H9 (cell line): Measurements from ENCODE around the gene STAU1. TPM values are rescaled to one million over a fixed set of nuclear protein-coding genes. Genes with fewer than 3 reads are reported as not detected.

ENCODE experiments used
- DNase-seq: peaks from one replicate; pipeline ENCODE4 v3.0.0-alpha.2; 2017
- H2AFZ ChIP-seq: one replicate; pipeline ENCODE4 v1.6.1; 2013; ENCODE audit warnings: mild to moderate bottlenecking, low read length, control low read depth, moderate library complexity
- H2AK5ac ChIP-seq: 2 replicates; pipeline ENCODE4 v1.6.1; 2013; ENCODE audit warnings: low read length, control low read depth, mixed read lengths; ENCODE audit not compliant: insufficient read length
- H2BK120ac ChIP-seq: one replicate; pipeline ENCODE4 v1.6.1; 2013; ENCODE audit warnings: low read depth, mild to moderate bottlenecking, low read length, control low read depth, inconsistent platforms; ENCODE audit not compliant: poor library complexity, severe bottlenecking
- H2BK12ac ChIP-seq: 2 replicates; pipeline ENCODE4 v1.6.1; 2013; ENCODE audit warnings: low read length, control low read depth, mixed read lengths, low read depth; ENCODE audit not compliant: insufficient read length
- H2BK15ac ChIP-seq: 2 replicates; pipeline ENCODE4 v1.6.1; 2013; ENCODE audit warnings: low read depth, low read length, control low read depth
- H2BK20ac ChIP-seq: one replicate; pipeline ENCODE4 v1.6.1; 2013; ENCODE audit warnings: low read depth, mild to moderate bottlenecking, low read length, control low read depth, inconsistent platforms; ENCODE audit not compliant: poor library complexity, severe bottlenecking
- H2BK5ac ChIP-seq: 2 replicates; pipeline ENCODE4 v1.6.1; 2013; ENCODE audit warnings: low read length, control low read depth, mixed read lengths; ENCODE audit not compliant: insufficient read length
- H3K14ac ChIP-seq: 2 replicates; pipeline ENCODE4 v1.6.1; 2013; ENCODE audit warnings: low read length, control low read depth; ENCODE audit not compliant: insufficient read depth
- H3K18ac ChIP-seq: 2 replicates; pipeline ENCODE4 v1.6.1; 2013; ENCODE audit warnings: low read depth, mild to moderate bottlenecking, mixed read lengths, low read length, control low read depth; ENCODE audit not compliant: insufficient read length
- H3K23ac ChIP-seq: 2 replicates; pipeline ENCODE4 v1.6.1; 2013; ENCODE audit warnings: low read length, control low read depth, mixed read lengths, low read depth; ENCODE audit not compliant: insufficient read length
- H3K23me2 ChIP-seq: 2 replicates; pipeline ENCODE4 v1.6.1; 2013; ENCODE audit warnings: low read depth, mild to moderate bottlenecking, mixed read lengths, low read length, control low read depth; ENCODE audit not compliant: insufficient read length, poor library complexity, severe bottlenecking
- H3K27ac ChIP-seq: 2 replicates; pipeline ENCODE4 v1.5.1; 2013; ENCODE audit warnings: low read length, control low read depth, mixed read lengths, low read depth; ENCODE audit not compliant: insufficient read length
- H3K27me3 ChIP-seq: 2 replicates; pipeline ENCODE4 v1.6.1; 2013; ENCODE audit warnings: low read length, control low read depth, inconsistent platforms; ENCODE audit not compliant: insufficient read depth
- H3K4ac ChIP-seq: 2 replicates; pipeline ENCODE4 v1.6.1; 2013; ENCODE audit warnings: low read depth, mild to moderate bottlenecking, control low read depth, inconsistent platforms, low read length, moderate library complexity
- H3K4me1 ChIP-seq: 2 replicates; pipeline ENCODE4 v1.6.1; 2013; ENCODE audit warnings: low read length, control low read depth, inconsistent platforms; ENCODE audit not compliant: insufficient read depth
- H3K4me2 ChIP-seq: 2 replicates; pipeline ENCODE4 v1.6.1; 2013; ENCODE audit warnings: low read length, control low read depth, mixed read lengths; ENCODE audit not compliant: insufficient read length, insufficient read depth
- H3K56ac ChIP-seq: 2 replicates; pipeline ENCODE4 v1.6.1; 2013; ENCODE audit warnings: low read depth, mild to moderate bottlenecking, mixed read lengths, low read length, control low read depth; ENCODE audit not compliant: insufficient read length
- H3K79me1 ChIP-seq: 2 replicates; pipeline ENCODE4 v1.6.1; 2013; ENCODE audit warnings: low read depth, mild to moderate bottlenecking, moderate library complexity, low read length, control low read depth, inconsistent platforms; ENCODE audit not compliant: insufficient read depth, poor library complexity, severe bottlenecking
- H3K79me2 ChIP-seq: 2 replicates; pipeline ENCODE4 v1.6.1; 2013; ENCODE audit warnings: low read length, control low read depth, inconsistent platforms; ENCODE audit not compliant: insufficient read depth
- H3K9ac ChIP-seq: 2 replicates; pipeline ENCODE4 v1.6.1; 2013; ENCODE audit warnings: low read length, control low read depth, mixed read lengths; ENCODE audit not compliant: insufficient read length; ENCODE audit errors: extremely low read depth
- H3K9me3 ChIP-seq: one replicate; pipeline ENCODE4 v1.6.1; 2013; ENCODE audit warnings: low read depth, low read length, inconsistent platforms; ENCODE audit not compliant: control insufficient read depth
- H3T11ph ChIP-seq: one replicate; pipeline ENCODE4 v1.6.1; 2013; ENCODE audit warnings: mild to moderate bottlenecking, low read length, control low read depth, inconsistent platforms
- H4K20me1 ChIP-seq: one replicate; pipeline ENCODE4 v1.6.1; 2013; ENCODE audit not compliant: control insufficient read depth, insufficient read length, insufficient read depth
- H4K5ac ChIP-seq: 2 replicates; pipeline ENCODE4 v1.6.1; 2013; ENCODE audit warnings: low read depth, mild to moderate bottlenecking, mixed read lengths, low read length, control low read depth; ENCODE audit not compliant: insufficient read length
- H4K8ac ChIP-seq: replicated peaks from 2 replicates; pipeline ENCODE4 v1.6.1; 2013; ENCODE audit warnings: low read length, control low read depth, mixed read lengths, low read depth; ENCODE audit not compliant: insufficient read length
- H4K91ac ChIP-seq: 2 replicates; pipeline ENCODE4 v1.6.1; 2013; ENCODE audit warnings: low read depth, mild to moderate bottlenecking, moderate library complexity, mixed read lengths, low read length, control low read depth; ENCODE audit not compliant: insufficient read length
- H3K27ac Mint-ChIP-seq, 3 experiments: 2 replicates in 2 of 3; 3 replicates in 1 of 3; pipeline ENCODE4 v1.8.0; 2020 to 2021; ENCODE audit warnings: mixed read lengths in 3 of 3, mild to moderate bottlenecking in 1 of 3, moderate library complexity in 1 of 3
- H3K27me3 Mint-ChIP-seq: 2 replicates; pipeline ENCODE4 v1.8.0; 2021; ENCODE audit warnings: low read depth, mild to moderate bottlenecking, moderate library complexity, mixed read lengths
- H3K36me3 Mint-ChIP-seq, 3 experiments: 2 replicates in 2 of 3; 3 replicates in 1 of 3; pipeline ENCODE4 v1.8.0; 2020 to 2021; ENCODE audit warnings: low read depth in 3 of 3, mixed read lengths in 3 of 3; ENCODE audit not compliant: insufficient read depth in 1 of 3
- H3K4me1 Mint-ChIP-seq, 2 experiments: 2 replicates each; pipeline ENCODE4 v1.8.0; 2020; ENCODE audit warnings: mixed read lengths in 2 of 2
- H3K4me3 Mint-ChIP-seq, 2 experiments: 2 replicates in 1 of 2; 3 replicates in 1 of 2; pipeline ENCODE4 v1.8.0; 2020 to 2021; ENCODE audit warnings: mild to moderate bottlenecking in 2 of 2, mixed read lengths in 2 of 2, moderate library complexity in 1 of 2
- H3K9me3 Mint-ChIP-seq, 2 experiments: 2 replicates in 1 of 2; 3 replicates in 1 of 2; pipeline ENCODE4 v1.8.0; 2020; ENCODE audit warnings: mild to moderate bottlenecking in 2 of 2, mixed read lengths in 2 of 2, moderate library complexity in 1 of 2
- CTCF ChIP-seq: fragments of 200-600 bp; sonication (generic); conservative IDR thresholded peaks from 3 replicates; pipeline ENCODE4 v1.8.0; 2021; ENCODE audit warnings: antibody characterized with exemption, mild to moderate bottlenecking
- WGBS: extraction: QIAGEN DNeasy Blood & Tissue Kit; methylation state at CpG from one replicate; pipeline ENCODE4 v1.1.7; 2013; ENCODE audit warnings: missing lambda C conversion rate, low lambda C conversion rate, mixed read lengths; ENCODE audit not compliant: insufficient read length; ENCODE audit errors: extremely low coverage; 5-methylcytosine and 5-hydroxymethylcytosine counted together
- total RNA-seq: library from RNA; stranded (reverse); gene quantifications from 2 replicates; pipeline ENCODE4 v1.2.1, GENCODE V29; 2021

Gene STAU1
- total RNA-seq, 1 experiment from 2014 or later, result 106 TPM

- Mint-ChIP-seq H3K9me3 (no peaks in the 10 kb centered on the region), H3K36me3 (peaks cover 18 to 40% (median 39%) of the 10 kb centered on the region in 3 experiments; a peak in 6 of 7 replicates), H3K4me1 (no peaks in the 10 kb centered on the region), H3K27ac (peak overlapping the region in 2 of 3 experiments; percentile 23 to 67; a peak in 4 of 7 replicates), H3K4me3 (no peak overlapping the region), H3K27me3 (no peaks in the 10 kb centered on the region)
- Histone ChIP-seq H3K23me2 (no peaks in the 10 kb centered on the region), H2BK15ac (no peak overlapping the region), H4K91ac (no peak overlapping the region), H3K23ac (no peak overlapping the region), H2AK5ac (no peak overlapping the region), H3K4me2 (no peak overlapping the region), H3K56ac (no peak overlapping the region), H3K9me3 (no peaks in the 10 kb centered on the region), H3K79me2 (no peaks in the 10 kb centered on the region), H4K8ac (no peak overlapping the region), H3K27ac (no peak overlapping the region), H3K4ac (no peak overlapping the region), H3K14ac (no peak overlapping the region), H4K20me1 (no peaks in the 10 kb centered on the region), H3K79me1 (no peaks in the 10 kb centered on the region), H2AFZ (no peak overlapping the region), H2BK5ac (no peak overlapping the region), H3K9ac (no peak overlapping the region), H2BK120ac (no peak overlapping the region), H4K5ac (no peak overlapping the region), H2BK20ac (no peak overlapping the region), H3K4me1 (no peaks in the 10 kb centered on the region), H2BK12ac (no peak overlapping the region), H3T11ph (no peak overlapping the region), H3K27me3 (no peaks in the 10 kb centered on the region), H3K18ac (no peak overlapping the region)
- WGBS, result no CpG with 5 or more reads among the region's 6 CpGs
- no peak for DNase-seq
- TF ChIP-seq CTCF, result no peak
These were observed 77.1 kb downstream of the STAU1 start for GRCh38 chr20:49110767-49111694.
